Muscle of arm (tissue), 14 donors: Measurements from ENCODE around the gene CCNG1. TPM values are rescaled to one million over a fixed set of nuclear protein-coding genes. Genes with fewer than 3 reads are reported as not detected.
"Not testable (repeated sequence)": the region's sequence is repeated elsewhere in the genome, so short reads cannot be mapped to it uniquely, and the experiment has no call there.

Experiments used
- DNase-seq: peaks from one replicate; pipeline ENCODE4 v3.0.0-alpha.2; 2013
- long read RNA-seq, 11 donors: transcript quantifications; one replicate each; lab custom pipeline, GENCODE V29; 2026
- polyA plus RNA-seq, 12 donors: library from polyadenylated mRNA; unstranded; fragments of 120-200 nt; gene quantifications; one replicate each; pipeline ENCODE4 v1.2.1, GENCODE V29; 2013; ENCODE audit not compliant: insufficient read length in 12 of 12

The CCNG1 gene, protein sequence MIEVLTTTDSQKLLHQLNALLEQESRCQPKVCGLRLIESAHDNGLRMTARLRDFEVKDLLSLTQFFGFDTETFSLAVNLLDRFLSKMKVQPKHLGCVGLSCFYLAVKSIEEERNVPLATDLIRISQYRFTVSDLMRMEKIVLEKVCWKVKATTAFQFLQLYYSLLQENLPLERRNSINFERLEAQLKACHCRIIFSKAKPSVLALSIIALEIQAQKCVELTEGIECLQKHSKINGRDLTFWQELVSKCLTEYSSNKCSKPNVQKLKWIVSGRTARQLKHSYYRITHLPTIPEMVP
- 100 to 1,000 TPM in 11 of 12 donors, not detected in 1; 122 to 467 (median 357) TPM for polyA plus RNA-seq
- long read RNA-seq, donor 1, transcript CCNG1-201 (7 exons, 2,458 nt), result major isoform, 38 of 65 reads
- long read RNA-seq, donor 1, partial matches to known transcripts, result 11 of 65 reads
- long read RNA-seq, donor 1, other reads (novel, unspliced or antisense), result 6 of 65 reads
- long read RNA-seq, donor 2, transcript CCNG1-202 (8 exons, 2,366 nt), result minor isoform, 25 of 139 reads
- long read RNA-seq, donor 2, transcript CCNG1-201 (7 exons, 2,458 nt), result major isoform, 70 of 139 reads
- long read RNA-seq, donor 2, partial matches to known transcripts, result 29 of 139 reads
- long read RNA-seq, donor 2, other reads (novel, unspliced or antisense), result 14 of 139 reads
- long read RNA-seq, donor 3, transcript CCNG1-201 (7 exons, 2,458 nt), result major isoform, 26 of 40 reads
- long read RNA-seq, donor 3, transcript CCNG1-202 (8 exons, 2,366 nt), result minor isoform, 7 of 40 reads
- long read RNA-seq, donor 3, partial matches to known transcripts, result 6 of 40 reads
- long read RNA-seq, donor 3, other reads (novel, unspliced or antisense), result 0 of 40 reads
- long read RNA-seq, donor 4, transcript CCNG1-201 (7 exons, 2,458 nt), result major isoform, 35 of 44 reads
- long read RNA-seq, donor 4, partial matches to known transcripts, result 0 of 44 reads
- long read RNA-seq, donor 4, other reads (novel, unspliced or antisense), result 5 of 44 reads
- long read RNA-seq, donor 5, transcript CCNG1-202 (8 exons, 2,366 nt), result minor isoform, 6 of 190 reads
- long read RNA-seq, donor 5, transcript CCNG1-201 (7 exons, 2,458 nt), result major isoform, 122 of 190 reads
- long read RNA-seq, donor 5, partial matches to known transcripts, result 55 of 190 reads
- long read RNA-seq, donor 5, other reads (novel, unspliced or antisense), result 6 of 190 reads
- long read RNA-seq, donor 6, transcript CCNG1-201 (7 exons, 2,458 nt), result major isoform, 27 of 40 reads
- long read RNA-seq, donor 6, transcript CCNG1-202 (8 exons, 2,366 nt), result minor isoform, 8 of 40 reads
- long read RNA-seq, donor 6, partial matches to known transcripts, result 5 of 40 reads
- long read RNA-seq, donor 6, other reads (novel, unspliced or antisense), result 0 of 40 reads
- long read RNA-seq, donor 7, transcript CCNG1-202 (8 exons, 2,366 nt), result minor isoform, 9 of 31 reads
- long read RNA-seq, donor 7, transcript CCNG1-201 (7 exons, 2,458 nt), result major isoform, 22 of 31 reads
- long read RNA-seq, donor 7, partial matches to known transcripts, result 0 of 31 reads
- long read RNA-seq, donor 7, other reads (novel, unspliced or antisense), result 0 of 31 reads
- long read RNA-seq, donor 8, transcript CCNG1-202 (8 exons, 2,366 nt), result minor isoform, 7 of 279 reads
- long read RNA-seq, donor 8, transcript CCNG1-201 (7 exons, 2,458 nt), result major isoform, 131 of 279 reads
- long read RNA-seq, donor 8, partial matches to known transcripts, result 61 of 279 reads
- long read RNA-seq, donor 8, other reads (novel, unspliced or antisense), result 75 of 279 reads
- long read RNA-seq, donor 9, transcript CCNG1-201 (7 exons, 2,458 nt), result major isoform, 18 of 19 reads
- long read RNA-seq, donor 9, partial matches to known transcripts, result 0 of 19 reads
- long read RNA-seq, donor 9, other reads (novel, unspliced or antisense), result 0 of 19 reads
- long read RNA-seq, donor 10, transcript CCNG1-204 (2 exons, 580 nt), result minor isoform, 9 of 124 reads
- long read RNA-seq, donor 10, transcript CCNG1-202 (8 exons, 2,366 nt), result minor isoform, 9 of 124 reads
- long read RNA-seq, donor 10, transcript CCNG1-201 (7 exons, 2,458 nt), result major isoform, 84 of 124 reads
- long read RNA-seq, donor 10, partial matches to known transcripts, result 22 of 124 reads
- long read RNA-seq, donor 10, other reads (novel, unspliced or antisense), result 0 of 124 reads
- long read RNA-seq, donor 11, transcript CCNG1-202 (8 exons, 2,366 nt), result minor isoform, 6 of 60 reads
- long read RNA-seq, donor 11, transcript CCNG1-201 (7 exons, 2,458 nt), result major isoform, 46 of 60 reads
- long read RNA-seq, donor 11, partial matches to known transcripts, result 5 of 60 reads
- long read RNA-seq, donor 11, other reads (novel, unspliced or antisense), result 0 of 60 reads

DNA sequence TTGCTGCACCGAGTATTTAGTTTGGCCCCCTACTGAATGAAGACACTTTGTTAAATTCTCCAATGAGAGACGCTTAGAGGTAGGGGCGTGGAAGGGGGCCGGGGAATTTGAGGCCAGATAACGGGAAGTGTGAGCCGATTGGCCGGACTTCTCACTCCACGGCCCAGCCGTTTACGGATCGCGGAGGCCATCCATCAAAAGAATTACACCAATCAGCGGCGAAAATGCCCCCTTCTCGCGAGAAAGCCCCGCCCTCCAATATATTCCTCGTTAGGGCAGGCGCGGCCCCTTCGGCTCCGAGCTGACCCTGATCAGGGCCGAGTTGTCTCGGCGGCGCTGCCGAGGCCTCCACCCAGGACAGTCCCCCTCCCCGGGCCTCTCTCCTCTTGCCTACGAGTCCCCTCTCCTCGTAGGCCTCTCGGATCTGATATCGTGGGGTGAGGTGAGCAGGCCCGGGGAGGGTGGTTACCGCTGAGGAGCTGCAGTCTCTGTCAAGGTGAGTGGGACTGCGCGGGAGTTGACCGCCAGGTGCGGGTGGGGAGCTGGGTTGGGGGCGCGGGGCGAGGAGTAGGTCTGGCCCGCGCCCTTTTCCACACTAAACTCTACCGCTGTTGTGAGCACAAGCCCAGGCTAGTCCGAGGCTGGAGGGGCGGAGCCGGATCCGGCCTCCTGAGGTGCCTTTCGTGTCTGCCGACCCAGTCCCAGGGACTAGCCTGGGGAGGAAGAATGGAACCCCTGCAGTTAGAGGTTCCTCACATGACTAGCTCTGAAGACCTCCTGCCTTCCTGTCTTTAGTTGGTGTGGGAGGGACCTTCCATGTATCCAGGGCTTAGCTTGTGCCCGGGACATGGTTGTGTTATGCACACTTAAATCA lies at the start of gene CCNG1:
TSS of gene CCNG1 (plus strand) at position 287 of the 874 bp plus-strand sequence. CDS start 1,662 bp downstream, outside the sequence.
- DNase-seq, result peak; percentile 96

DNA sequence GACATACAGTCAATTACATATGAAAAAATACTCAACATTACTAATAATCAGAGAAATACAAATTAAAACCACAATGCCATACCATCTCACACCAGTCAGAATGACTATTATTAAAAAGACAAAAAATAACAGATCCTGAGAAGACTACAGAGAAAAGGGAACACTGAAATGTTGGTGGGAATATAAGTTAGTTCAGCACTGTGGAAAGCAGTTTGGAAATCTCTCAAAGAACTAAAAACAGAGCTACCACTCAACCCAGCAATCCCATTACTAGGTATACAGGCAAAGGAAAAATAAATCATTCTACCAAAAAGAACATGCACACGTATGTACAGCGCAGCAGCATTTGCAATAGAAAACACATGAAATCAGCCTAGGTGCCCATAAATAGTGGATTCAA lies 41.6 kb upstream of the CCNG1 start:
- DNase-seq, result no peak

DNA sequence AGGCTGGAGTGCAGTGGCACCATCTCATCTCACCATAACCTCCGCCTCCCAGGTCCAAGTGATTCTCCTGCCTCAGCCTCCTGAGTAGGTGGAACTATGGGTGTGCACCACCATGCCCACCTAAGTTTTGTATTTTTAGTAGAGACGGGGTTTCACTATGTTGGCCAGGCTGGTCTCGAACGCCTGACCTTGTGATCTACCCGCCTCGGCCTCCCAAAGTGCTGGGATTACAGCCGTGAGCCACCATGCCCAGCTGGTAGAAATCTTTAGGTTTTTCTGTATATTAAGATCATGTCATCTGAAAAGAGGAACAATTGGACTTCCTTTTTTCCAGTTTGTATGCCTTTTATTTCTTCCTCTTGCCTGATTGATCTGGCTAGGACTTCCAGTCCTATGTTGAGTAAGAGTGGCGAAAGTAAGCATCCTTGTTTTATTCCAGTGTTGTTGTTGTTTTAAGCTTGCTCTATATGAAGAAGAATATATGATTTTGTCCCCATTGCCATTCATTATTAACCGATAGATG lies 40.5 kb upstream of the CCNG1 start:
- not testable (repeated sequence) for DNase-seq

DNA sequence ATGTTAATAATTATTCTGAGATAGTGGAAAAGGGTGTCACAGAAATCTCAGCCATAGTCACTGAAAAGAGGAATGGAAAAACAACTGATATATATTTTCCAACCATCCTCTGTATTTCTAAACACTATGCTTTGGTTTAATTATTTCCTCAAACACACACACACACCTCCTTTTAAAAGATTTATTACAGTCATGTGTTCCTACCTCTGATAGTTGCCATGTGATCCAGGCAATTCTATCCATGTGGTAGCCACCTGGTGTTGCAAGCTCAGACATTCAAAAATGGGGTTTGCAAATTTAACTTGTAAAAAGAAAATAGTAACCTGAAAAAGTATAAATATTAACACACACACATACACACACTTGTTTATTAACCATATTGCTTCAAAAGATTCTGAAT lies 40.0 kb upstream of the CCNG1 start:
- DNase-seq, result no peak

DNA sequence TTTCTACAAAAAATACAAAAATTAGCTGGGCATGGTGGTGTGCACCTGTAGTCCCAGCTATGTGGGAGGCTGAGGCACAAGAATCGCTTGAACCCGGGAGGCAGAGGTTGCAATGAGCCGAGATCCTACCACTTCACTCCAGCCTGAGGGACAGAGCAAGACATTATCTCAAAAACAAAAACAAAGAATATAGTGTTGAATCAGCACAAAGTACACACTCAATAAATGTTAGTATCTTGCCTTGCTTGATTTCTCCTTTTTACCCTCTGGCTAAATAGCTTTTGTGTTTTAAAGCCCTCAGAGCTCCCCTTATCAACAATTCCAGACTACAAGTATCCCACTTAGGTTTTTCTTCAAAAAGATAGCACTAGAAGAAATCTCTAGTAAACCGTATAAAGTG lies 37.5 kb upstream of the CCNG1 start:
- no peak for DNase-seq

DNA sequence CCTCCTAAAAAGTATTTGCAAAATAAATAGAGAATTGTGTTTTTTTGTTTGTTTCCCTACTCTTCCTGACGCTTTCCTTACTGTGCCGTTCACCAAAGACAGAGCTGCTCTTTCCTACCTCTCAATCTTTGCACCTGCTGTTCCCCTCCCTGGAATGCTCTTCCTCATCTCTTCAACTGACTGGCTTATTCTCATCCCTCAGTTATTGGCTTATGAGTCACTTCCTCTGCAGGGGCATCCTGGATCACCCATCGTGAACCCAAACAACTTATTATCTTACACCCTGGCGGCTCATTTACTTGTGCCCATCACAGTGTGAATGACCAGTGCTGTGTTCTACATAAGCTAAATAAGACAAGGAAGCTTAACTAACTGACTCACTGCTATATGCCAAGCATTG lies 36.1 kb upstream of the CCNG1 start:
- no peak for DNase-seq

DNA sequence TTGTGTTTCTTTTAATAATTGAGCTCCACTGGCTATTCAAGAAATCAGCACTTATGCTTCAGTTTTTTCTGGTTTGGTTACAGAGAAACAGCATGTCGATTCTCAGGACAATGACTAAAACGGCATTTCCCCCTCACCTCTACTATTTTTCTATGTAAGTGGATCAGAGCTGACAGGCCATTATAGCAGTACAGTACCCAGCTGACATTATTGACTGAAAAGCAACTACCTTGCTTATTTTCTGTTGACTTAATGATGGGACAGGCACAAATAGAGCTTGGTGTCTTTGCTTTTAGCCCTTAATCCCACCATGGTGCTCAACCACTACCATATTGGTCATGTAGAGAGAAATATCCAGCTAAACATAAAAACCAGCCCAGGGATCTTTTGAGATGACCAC lies 35.4 kb upstream of the CCNG1 start:
- DNase-seq, result no peak

DNA sequence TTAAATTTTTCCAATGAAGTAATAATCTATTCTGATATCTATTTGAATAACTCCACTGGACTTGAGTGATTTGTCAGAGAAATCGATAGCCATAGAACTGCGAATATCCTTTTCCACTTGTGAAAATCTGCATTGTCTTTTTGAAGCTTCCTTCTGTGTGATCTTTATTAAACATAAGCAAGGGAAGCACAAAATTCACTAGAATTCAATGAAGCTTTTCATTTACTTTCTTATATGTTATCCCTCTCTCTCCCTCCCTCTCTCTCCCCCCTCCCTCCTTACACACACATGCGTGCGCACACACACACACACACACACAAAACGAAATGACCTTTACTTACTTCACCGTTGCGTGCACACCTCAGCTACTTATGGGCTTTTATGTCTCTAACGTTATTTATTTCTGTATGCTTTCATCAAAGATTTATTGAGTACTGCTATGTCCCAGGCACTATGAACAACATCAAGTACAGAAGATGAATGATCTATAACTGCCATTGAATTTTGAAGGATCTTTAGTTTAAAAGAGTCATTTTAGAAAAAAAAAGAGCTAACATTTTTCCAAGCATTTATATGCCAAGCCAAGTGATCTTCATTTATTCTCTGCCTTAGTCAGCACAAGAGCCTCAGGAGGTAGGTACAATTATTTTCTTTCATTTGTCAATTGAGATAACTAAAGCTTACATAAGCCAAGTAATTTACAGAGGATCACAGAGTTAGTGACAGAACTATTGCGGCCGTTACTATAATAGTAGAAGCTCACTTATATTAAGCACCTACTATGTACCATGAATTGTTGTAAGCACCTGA lies 32.8 kb upstream of the CCNG1 start:
- no peak for DNase-seq

DNA sequence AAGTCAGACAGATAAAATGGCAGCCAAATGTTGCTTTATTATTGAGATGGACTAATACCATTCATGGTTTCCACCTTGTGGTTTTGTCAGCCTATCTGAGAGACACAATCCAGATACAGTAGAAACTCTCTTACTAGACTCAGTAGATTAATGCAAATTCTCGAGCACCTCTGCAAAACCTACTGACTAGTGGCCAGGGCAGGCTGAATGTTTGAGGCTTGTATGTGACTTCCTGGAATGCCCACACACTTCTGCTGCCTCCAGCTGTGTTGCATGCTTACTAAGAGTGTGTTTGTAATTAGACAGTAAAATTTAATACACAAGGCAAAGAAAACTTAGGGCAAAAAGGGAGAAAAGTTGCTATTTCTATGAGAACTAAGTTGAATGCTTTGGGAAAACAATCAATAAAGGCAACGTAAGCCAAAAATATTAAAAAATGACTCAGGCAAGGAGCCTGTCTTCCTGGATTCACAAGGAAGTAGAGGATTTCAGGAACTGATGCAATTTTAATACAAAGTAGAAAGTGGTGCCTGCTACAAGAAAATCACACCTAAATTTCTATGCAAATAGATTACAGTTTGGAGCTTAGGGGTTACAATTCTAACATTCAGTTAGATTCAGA lies 30.2 kb upstream of the CCNG1 start:
- no peak for DNase-seq

DNA sequence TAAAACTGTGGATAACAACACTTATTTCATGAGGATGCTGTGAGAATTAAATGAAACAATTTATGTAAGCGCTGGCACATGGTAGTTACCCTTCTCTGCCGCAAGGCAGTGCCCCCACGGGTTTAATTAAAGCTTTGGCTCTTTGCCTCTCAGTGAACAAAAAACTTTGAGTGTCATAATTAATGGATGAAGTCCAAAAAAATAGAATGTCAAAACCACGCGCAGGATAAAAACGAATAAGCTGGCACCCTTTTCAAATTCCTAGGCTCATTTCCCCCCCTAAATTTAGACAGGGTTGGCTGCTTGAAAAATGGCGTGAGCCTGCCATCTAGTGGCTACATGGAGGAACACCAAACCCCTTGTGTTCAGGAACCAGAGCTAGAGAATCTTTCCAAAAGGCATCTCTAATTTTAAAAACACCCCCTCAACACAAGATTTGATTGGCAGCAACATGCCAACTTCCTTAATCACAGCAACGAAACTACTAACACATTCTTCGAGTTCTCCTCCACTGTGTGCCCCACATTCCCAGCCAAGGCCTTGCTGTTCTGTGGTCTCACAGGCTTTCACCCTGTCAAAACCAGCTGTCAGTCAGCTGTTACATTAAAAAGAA lies 29.0 kb upstream of the CCNG1 start:
- peak; percentile 73 for DNase-seq

DNA sequence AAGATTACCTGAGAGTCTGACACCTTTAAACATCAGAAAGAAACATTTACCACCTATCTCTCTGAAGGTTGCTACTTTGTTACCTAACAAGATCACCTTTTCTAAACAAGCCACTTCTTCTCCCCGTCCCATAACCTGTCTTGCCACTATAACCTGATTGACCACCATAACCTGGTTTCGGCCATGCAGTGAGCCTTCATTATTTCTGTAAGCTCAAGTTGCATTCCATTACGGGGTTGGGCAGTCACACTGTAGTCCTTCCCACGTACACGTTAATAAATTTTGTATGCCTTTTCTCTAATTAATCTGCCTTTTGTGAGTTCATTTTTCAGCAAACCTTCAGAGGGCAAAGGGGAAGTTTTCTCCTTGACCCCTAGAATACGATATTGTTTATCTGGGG lies 28.0 kb upstream of the CCNG1 start:
- DNase-seq, result no peak

DNA sequence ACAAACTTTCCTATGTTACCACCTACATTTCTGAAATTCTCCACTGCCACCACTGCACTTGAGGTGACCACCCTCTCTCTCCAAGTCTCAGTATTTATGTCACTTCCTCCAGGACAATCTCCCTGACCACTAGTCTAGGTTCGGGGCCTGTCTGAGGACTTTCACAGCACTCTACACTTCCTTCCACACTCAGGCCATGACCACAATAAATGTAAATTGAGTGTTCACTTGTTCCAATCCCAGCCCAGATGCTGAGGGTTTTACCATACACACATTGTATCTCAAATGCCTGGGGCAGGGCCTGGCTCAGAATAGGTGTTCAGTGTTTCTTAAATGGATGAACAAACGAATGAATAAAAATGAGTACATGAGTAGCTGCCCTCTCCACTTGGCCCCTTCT lies 26.9 kb upstream of the CCNG1 start:
- no peak for DNase-seq

DNA sequence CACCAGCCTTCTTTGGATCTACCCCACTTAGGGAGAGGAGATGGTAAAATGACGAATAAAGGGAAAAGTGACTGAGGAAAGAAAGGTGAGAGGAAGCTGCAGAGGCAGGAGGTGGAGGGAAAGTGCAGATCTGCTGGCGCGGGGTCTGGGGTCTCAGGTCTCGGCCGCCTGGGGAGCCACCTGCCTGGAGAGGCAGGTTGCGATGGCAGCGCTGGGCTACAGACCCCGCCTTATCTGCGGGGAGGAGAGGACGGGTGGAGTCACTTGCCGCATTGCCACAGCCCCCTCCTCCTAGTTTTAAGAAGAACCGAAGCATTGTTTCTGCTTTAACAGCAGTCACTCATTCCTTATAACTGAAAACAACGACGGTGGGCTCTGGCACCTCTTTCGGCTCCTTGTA lies 21.7 kb upstream of the CCNG1 start:
- not testable (repeated sequence) for DNase-seq

DNA sequence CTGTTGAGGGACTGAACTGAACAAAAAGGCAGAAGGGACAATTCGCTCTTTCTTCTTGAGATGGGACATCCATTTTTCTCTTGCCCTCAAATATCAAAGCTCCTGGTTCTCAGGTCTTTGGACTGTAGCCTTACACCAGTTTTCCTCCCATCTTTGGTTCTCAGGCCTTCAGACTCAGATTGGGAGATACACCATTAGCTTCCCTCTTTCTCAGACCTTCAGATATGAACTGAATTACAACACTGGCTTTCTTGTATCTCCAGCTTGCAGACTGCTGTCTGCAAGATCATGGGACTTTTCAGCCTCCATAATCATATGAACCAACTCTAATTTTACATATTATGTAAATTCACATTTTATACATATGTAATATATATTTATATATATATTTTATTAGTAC lies 12.6 kb upstream of the CCNG1 start:
- DNase-seq, result no peak

DNA sequence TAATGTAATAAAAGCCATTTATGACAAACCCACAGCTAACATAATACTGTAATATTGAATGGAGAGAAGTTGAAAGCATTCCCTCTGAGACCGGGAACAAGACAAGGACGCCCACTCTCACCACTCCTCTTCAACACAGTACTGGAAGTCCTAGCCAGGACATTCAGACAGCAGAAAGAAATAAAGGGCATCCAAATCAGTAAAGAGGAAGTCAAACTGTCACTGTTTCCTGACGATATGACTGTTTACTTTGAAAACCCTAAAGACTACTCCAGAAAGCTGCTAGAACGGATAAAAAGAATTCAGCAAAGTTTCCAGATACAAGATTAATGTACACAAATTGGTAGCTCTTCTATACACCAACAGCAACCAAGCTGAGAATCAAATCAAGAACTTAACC lies 11.3 kb upstream of the CCNG1 start:
- DNase-seq, result not testable (repeated sequence)

DNA sequence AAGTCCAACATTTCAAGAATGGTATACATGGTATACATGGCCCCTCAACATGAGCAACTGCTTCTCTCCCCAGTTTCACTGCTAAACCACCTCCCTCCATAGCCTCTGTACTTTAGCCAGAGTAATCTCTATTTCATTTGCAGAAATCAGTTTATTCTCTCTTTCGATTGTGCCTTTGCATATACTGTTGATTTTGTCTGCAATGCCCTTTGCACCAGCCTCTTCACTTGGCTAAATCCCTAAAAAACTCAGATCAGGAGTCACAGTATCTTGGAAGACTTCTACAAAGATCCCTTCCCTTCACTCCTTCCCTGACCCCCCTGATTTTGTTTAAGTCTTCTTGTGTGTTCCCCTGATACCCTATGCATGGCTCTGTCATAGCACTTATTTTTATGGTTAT lies 4.9 kb upstream of the CCNG1 start:
- DNase-seq, result no peak
